HG03575 (cell line): ENCODE data around the gene SLC30A2.
A peak's percentile ranks its signal among the peaks of the same experiment; 100 is the strongest.

Experiments
- ATAC-seq: cut with Tn5 transposase; IDR thresholded peaks from one replicate; pipeline ENCODE4 v1.9.1; 2021; ENCODE audit not compliant: unreplicated experiment, insufficient number of reproducible peaks, low FRiP score; ENCODE audit errors: extremely low read depth

SLC30A2 gene

GRCh38 chr1:26044971-26045721 lies 772 bp downstream of the SLC30A2 start:
- no peak for ATAC-seq

GRCh38 chr1:26044414-26044813 lies 1.5 kb downstream of the SLC30A2 start:
- no peak for ATAC-seq

DNA sequence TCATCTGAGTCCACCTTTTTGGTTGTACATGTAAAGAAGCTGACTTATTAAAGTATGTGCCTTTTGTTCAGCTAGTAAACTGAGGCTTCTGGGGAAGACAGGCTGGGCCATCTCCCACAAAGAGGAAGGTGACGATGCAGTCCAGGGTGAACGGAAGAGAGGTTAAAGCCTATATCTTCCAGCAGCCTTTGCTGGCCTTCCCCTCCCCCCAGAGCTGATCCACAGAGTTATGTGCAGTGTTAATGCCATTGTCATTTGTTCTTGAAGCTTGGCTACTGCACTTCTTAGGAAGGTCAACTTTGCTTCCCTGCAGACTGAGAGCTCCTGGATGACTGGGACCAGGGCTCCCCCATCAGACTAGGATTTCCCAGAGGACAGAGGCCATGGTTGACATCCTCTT lies 2.2 kb downstream of the SLC30A2 start:
- ATAC-seq: no peak

DNA sequence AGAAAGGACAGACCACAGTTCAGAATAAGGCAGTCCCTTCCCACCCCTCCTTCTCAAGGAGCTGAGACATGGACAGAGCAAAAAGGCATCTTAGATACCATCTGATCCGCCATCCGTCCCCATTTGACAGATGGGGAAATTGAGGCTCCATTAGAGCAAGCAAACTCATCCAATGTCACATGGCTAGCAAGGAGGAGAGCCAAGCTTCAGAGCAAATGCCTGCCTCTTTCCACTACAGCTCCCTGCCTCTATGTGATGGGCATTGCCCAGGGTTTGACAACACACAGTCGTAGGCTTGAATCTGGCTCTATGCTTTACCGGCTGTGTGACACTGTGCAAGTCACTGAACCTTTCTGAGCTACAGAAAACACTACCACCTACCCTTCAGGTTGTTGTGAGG lies 3.9 kb downstream of the SLC30A2 start:
- ATAC-seq: no peak

- ATAC-seq: no peak
These were observed 4.5 kb downstream of the SLC30A2 start for GRCh38 chr1:26041401-26041800.

DNA sequence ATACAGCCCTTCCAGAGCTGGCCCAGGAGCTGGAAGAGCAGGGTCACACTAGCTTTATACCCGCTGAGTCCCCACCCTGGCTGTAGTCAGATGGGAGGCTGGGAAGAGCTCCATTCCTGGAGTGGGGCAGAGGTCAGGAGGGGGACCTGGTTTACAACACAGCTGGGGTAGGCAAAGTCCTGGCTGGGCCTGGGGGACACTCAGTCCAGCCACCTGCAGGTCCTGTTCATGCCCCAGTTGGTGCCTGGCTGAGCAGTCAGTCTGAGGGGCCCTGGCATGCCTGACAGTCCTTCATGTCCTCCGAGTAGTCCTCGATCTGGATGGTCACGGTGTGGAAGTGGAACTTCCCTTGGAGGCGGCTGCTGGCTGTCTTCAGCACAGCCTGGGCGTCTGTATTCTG lies 7.0 kb downstream of the SLC30A2 start:
- no peak for ATAC-seq

- ATAC-seq: no peak
These were observed 7.4 kb downstream of the SLC30A2 start for GRCh38 chr1:26038477-26038876.

- no peak for ATAC-seq
These were observed 8.0 kb downstream of the SLC30A2 start for GRCh38 chr1:26037904-26038303.

DNA sequence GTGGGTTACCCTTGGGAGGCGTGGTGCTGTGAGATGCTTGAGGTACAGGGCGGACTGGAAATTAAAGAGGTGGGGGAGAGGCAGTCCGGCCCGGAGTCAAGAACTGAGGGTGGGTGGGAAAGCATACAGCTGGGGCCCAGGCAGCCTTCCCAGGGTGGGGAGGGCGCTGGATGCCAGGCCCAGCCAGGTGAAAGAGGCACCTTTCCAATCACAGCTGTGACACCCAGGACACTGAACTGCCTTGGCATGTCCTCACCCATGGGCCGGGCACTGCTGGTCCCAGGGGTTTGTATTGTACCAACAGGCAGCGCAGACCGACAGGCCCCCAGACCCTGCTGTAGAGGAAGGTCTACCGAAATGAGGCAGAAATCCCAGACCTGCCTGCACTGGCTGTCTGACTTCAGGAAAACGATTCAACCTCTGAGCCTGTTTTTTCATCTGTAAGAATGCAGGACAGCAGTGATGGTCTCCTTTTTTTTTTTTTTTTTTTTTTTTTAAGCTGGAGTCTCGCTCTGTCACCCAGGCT lies 9.1 kb downstream of the SLC30A2 start:
- no peak for ATAC-seq

DNA sequence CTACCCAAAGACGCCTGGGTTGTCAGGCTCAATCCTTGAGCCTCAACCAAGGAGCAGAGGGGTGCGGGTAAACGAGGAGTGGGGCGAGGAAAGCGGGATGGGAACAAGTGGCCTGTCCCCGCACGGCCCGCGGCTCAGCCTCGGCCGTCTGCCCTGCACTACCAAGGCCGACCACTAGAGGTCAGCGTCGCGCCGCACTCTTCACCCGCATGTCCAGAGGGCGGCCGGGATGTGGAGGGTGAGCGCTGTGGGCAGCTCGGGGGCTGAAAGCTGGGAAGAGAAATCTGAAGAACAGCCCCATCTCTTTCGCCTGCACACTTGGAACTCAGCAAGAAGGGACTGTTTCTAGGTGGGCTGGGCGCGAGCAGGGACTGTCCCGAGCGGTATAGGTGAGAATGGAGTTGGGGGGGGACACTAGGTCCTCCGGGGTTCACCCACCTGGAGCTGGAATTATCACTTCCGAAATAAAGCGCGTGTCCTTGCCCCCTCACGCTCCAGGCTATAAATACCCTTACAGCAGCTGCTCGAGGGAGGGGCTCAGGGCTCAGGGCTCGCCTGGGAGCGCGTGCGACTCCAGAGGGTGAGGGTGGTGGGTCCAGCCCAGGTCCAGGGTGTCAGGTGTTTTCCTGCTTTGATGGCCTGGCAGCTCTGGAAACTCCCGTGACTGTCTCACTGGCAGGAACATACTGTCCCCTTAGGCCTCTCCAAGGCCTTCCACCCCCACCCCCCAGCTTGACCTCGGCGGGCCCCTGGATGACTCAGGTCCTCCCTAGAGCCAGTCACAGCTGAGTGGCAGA lies 9.8 kb downstream of the SLC30A2 start:
- peak; percentile 53 for ATAC-seq

DNA sequence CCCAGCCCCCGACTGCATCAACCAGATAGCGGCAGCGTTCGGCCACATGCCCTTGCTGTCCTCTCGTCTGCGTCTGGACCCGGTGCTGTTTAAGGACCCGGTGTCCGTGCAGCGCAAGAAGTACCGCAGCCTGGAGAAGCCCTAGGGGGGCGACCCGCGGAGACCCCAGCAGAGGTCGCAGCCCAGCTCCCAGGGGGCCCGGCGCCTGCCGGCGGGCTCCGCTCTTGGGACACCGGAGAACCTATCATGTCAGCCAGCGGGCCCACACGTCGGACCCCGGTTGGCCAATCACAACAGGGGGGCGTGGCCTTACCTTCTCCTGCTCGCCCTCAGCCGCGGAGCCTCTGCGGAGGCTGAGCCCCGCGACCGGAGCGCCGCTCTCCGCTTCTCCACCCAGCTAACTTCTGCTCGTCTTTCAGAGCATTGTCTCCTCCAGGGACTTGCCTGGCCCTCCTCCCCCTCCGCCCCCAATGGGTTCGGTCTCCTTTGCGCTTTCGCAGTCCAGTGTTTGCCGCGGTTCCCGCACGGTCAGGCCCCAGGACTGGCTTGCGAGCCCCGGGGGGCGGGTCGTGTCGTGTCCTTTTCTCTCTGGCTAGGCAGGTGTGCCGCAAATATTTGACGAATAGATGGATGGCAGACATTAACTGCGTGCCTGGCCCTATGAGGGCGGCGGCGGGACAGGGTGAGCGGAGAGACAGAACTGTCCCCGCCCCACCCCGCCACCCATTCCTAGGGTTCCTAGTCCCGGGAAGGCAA lies 10.5 kb downstream of the SLC30A2 start:
- ATAC-seq: no peak

DNA sequence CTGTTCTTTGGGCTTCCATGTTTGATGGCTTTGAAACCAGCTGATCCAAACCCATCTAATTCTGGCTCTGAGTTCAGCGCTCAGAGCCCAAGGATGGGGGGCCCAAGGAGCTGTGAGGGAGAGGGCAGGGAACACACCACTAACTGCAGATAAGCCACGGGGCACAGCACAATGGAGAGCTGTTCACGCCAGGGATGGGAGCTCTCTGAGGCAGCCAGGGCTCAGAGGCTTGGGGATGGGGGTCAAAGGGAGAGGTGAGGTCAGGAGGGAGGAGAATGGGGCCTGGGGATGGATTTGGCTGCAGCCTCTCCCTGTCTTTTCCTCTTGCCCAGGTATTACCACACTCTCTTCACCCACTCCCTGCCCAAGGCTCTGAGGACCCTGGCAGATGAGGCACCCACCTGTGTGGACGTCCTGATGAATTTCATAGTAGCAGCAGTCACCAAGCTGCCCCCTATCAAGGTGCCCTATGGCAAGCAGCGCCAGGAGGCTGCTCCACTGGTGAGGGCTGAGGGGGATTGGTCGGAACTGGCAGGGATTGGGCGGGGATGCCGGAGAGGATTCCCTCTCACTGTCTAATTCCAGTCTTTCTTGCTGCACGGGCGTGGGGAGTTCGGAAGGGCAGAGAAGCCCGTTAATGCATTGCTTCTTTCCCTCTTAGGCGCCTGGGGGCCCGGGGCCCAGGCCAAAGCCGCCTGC lies 11.3 kb downstream of the SLC30A2 start:
- ATAC-seq: no peak

DNA sequence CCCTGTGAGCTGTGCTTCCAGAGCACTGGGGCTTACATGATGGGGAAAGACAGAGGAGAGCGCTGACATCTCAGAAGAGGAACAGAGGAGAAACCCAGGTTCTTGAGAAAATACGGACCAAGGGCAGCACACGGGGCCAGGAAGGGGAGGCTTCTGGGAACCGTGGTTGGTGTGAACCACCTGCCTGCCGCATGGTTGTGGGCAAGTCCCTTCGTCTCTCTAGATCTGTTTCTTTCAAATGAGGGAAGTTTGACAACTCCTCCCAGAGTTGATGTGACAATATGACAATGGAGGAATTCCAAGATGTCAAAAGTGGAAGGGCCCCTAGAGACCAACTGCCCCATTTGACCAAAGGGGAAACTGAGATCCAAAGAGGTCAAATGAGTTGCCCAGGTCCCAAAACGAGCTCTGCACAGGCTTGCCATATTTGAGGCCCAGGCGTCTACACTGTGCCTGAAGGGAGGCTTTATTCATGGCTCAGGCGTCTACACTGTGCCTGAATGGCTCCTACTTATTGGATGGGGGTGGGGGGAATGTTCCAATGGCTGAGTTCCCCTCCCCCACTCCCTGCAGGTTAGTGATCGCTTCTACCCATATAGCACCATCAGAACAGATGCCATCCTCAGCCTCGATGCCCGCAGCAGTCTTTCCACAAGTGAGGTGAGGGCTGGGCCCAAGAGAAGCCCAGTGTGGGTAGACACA lies 13.1 kb downstream of the SLC30A2 start:
- no peak for ATAC-seq

- ATAC-seq: no peak
These were observed 14.2 kb downstream of the SLC30A2 start for GRCh38 chr1:26031611-26032220.

- no peak for ATAC-seq
These were observed 14.7 kb downstream of the SLC30A2 start for GRCh38 chr1:26031196-26031595.

DNA sequence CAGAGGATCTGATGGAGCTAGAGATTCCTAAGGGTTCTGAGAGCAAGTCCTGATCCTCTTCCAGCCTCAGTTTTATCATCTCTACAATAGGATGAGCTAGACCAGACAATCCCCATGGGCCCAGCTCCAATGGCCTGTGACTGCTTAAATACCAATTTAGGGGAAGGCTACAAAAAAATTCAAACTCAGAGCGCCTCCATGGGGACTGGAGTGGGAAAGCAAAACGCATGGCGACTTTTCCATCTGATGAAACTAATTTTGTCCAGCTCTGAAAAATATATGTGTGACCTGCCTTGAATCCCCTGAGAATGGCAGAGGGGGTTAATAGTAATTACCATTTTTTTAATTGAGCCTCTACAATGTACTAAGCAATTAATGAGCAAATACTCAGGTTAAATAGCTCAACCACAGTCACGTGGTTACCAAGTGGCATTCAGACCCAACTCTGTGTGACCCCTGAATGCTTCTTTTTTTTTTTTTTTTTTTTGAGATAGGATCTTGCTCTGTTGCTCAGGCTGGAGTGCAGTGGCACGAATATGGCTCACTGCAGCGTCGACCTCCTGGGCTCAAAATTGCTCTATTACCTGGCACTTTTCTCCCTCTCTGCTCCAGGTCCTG lies 15.9 kb downstream of the SLC30A2 start:
- no peak for ATAC-seq

DNA sequence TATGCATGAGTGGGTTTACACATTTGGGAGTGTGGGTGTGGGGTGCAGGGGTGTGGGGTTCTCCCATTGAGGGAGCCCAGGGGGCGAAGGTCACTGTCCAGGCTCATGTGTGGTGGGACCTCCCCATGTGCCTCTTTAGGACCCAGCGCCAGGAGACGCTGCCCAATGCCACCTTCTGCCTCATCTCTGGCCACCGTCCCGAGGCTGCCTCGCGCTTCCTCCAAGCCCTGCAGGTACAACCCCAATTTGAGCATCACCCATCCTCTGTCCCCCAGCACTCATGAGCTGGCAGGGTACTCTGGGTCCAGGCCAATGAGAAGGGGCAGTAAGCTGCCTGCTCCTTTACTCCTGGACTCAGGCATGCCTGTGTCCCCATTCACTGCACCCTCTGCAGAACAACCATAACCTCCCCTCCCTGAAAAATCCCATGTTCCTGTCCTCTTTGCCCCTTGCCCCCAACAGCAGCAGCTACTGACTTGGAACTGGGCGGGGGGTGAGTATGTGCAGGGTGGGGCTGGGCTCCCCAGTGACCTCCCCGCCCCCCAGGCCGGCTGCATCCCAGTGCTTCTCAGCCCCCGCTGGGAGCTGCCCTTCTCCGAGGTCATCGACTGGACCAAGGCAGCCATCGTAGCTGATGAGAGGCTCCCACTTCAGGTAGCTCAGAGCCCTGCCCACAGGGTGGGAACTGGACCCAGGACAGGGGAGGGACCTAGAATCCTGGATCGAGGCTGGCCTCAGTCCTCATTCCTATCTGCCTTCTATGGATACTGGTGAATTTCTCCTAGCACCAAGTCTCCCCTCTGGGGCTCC lies 16.7 kb downstream of the SLC30A2 start:
- ATAC-seq: no peak
